ENCODE data around the gene PPP1R14B.

GRCh38 chr11:64278576-64279190 is 31.9 kb upstream of the PPP1R14B start:
- TF ChIP-seq CTCF (IDR thresholded peaks at IDR 0.05; ENCODE audit: insufficient read depth, low read length) (no peak), GABPA (IDR thresholded peaks at IDR 0.05; ENCODE audit: low read depth) (no peak)
